Activated CD8-positive, alpha-beta memory T cell treated with anti-CD3 and anti-CD28 coated beads, Interleukin-2, amount 10 ng/mL, durations not matched to agents 7 days and 5 days (primary cell): ENCODE measurements around the gene CENPS. TPM values are rescaled to one million over a fixed set of nuclear protein-coding genes. Genes with fewer than 3 reads are reported as not detected.
"Not testable (repeated sequence)": the region's sequence is repeated elsewhere in the genome, so short reads cannot be mapped to it uniquely, and the experiment has no call there.

Experiments used
- ATAC-seq: fragments of 150-1000 bp; cut with Tn5 transposase; one replicate; pipeline ENCODE4 v1.10.0; 2021; ENCODE audit warnings: moderate library complexity
- CTCF ChIA-PET: fragments of 350-600 bp; sonication (Branson Sonifier 250); formaldehyde crosslinking; loops from one replicate; lab custom pipeline; 2021; ENCODE audit warnings: antibody characterized with exemption; lab: Charles Lee
- DNase-seq: peaks from one replicate; pipeline ENCODE4 v3.0.0-alpha.2; 2020
- H3K27ac Mint-ChIP-seq: one replicate; pipeline ENCODE4 v1.8.0; 2021; ENCODE audit warnings: mild to moderate bottlenecking, mixed read lengths
- H3K27me3 Mint-ChIP-seq: one replicate; pipeline ENCODE4 v1.8.0; 2021; ENCODE audit warnings: mixed read lengths
- H3K36me3 Mint-ChIP-seq: one replicate; pipeline ENCODE4 v1.8.0; 2021; ENCODE audit warnings: mild to moderate bottlenecking, mixed read lengths
- H3K4me1 Mint-ChIP-seq: one replicate; pipeline ENCODE4 v1.8.0; 2021; ENCODE audit warnings: mixed read lengths
- H3K4me3 Mint-ChIP-seq: one replicate; pipeline ENCODE4 v1.8.0; 2021; ENCODE audit warnings: mild to moderate bottlenecking, moderate library complexity, mixed read lengths
- H3K9me3 Mint-ChIP-seq: one replicate; pipeline ENCODE4 v1.8.0; 2022; ENCODE audit warnings: low read depth, mixed read lengths
- total RNA-seq, 2 experiments: library from RNA; stranded (reverse); gene quantifications; one replicate each; pipeline ENCODE4 v1.2.3, GENCODE V29; 2021

CENPS gene
- total RNA-seq, 2 experiments from 2014 or later, result 14.8 to 18.6 TPM

DNA sequence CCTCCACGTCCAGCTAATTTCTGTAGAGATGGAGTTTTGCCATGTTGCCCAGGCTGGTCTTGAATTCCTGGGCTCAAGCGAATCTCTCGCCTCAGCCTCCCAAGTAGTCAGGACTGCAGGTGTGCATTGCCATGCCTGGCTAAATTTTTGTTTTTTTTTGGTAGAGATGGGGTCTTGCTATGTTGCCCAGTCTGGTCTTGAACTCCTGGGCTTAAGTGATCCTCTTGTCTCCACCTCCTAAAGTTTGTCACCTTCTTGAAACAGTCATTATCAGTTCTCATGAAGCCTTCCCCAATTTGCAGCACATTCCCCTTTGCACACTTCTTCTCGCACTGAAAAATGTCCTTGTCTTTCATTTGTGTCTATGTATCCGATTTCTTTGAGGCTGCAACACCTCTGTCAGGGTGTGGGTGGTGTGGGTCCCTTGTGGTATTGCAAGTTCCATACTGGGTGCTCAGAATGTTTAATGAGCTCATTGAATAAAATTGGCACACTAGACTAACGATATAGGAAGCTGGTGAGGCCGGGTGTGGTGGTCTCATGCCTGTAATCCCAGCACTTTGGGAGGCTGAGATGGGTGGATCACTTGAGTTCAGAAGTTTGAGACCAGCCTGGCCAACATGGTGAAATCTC is 16.7 kb downstream of the CENPS start:
- DNase-seq (no peak), ATAC-seq (no peak)
- Mint-ChIP-seq H3K27me3 (no peaks in the 10 kb centered on the region), H3K4me1 (peaks cover 5% of the 10 kb centered on the region), H3K36me3 (peaks cover 4% of the 10 kb centered on the region), H3K27ac (no peak overlapping the region), H3K9me3 (no peaks in the 10 kb centered on the region), H3K4me3 (no peak overlapping the region)
- CTCF ChIA-PET, result interaction anchor here (0.9 to 1.0 kb wide), 2 partner anchors 10 to 47 kb away, joined by 3 read pairs; no protein-coding TSS in a partner anchor

DNA sequence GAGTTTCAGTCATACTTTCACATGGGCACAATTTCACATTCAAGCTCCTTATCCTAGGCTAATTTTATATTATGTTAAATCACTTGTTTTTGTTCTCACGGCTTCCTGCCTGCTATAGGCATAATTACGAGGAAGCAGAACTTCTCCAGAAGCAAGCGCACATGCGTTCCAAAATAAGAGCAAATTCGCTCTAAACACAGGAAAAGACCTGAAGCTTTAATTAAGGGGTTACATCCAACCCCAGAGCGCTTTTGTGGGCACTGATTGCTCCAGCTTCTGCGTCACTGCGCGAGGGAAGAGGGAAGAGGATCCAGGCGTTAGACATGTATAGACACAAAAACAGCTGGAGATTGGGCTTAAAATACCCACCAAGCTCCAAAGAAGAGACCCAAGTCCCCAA is 19.5 kb downstream of the CENPS start, which contains the start of gene CORT:
Gene CORT (plus strand): TSS at position 281 of the 400 bp plus-strand sequence. CDS start 193 bp downstream, outside the sequence.
- DNase-seq (no peak), ATAC-seq (no peak)
- H3K4me1 Mint-ChIP-seq, result peaks cover 2% of the 10 kb centered on the region
- no peaks in the 10 kb centered on the region for H3K27me3 Mint-ChIP-seq
- H3K36me3 Mint-ChIP-seq, result peaks cover 4% of the 10 kb centered on the region
- H3K27ac Mint-ChIP-seq, result no peak within 1 kb of the TSS
- CTCF ChIA-PET, result interaction anchor here (1.2 kb wide), 1 partner anchor 44 kb away, joined by 3 read pairs; no protein-coding TSS in a partner anchor
- no peaks in the 10 kb centered on the region for H3K9me3 Mint-ChIP-seq
- no peak within 1 kb of the TSS for H3K4me3 Mint-ChIP-seq

DNA sequence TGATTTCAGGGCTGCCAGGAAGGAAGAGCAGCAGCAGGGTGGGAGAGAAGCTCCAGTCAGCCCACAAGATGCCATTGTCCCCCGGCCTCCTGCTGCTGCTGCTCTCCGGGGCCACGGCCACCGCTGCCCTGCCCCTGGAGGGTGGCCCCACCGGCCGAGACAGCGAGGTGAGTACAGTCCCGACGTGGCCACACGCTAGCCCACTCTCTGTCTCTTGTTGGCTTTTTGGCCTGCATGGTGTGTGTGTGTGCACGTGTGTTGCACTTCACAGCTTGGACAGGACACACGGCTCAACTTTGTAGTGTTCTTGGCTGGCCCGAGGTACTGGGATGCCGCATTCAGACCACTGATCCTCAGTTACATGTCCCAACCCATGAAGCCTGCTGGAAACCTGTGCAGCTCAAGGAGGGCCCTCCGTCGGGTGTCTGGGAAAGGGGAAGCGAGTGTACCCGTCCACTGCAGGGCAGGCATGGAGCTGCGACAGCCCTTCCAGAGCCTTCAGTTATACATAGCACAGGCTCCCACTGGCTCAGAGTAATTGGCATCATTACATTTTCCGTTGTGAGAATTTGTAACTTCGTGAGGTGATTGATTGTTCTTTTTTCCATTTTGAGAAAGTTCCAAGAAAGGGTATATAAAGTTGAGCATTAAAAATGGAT is 20.1 kb downstream of the CENPS start:
- Mint-ChIP-seq H3K36me3 (peaks cover 4% of the 10 kb centered on the region), H3K4me1 (peaks cover 2% of the 10 kb centered on the region), H3K27me3 (no peaks in the 10 kb centered on the region), H3K9me3 (no peaks in the 10 kb centered on the region), H3K27ac (no peak overlapping the region), H3K4me3 (no peak overlapping the region)
- DNase-seq, result no peak
- ATAC-seq, result no peak
- CTCF ChIA-PET, result interaction anchor here (1.2 kb wide), 1 partner anchor 44 kb away, joined by 3 read pairs; no protein-coding TSS in a partner anchor

DNA sequence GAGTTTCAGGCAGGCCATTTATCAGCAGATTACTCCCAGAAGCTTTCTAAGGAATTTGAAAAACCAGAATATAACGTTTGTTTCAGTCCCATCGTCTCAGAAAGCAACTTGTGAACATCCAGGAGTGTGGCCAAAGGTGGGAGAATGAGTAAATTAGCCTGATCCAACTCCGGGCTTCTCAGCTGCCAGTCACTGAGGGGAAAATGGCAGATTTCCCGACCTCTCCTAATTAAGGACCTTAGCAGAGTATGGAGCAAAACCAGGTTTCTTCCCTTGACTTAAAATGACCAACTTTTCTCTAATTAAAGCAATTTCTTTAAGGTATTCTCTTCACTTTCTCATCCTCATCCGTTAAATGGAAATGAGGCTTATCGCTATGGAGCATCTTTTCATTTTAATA is 20.6 kb downstream of the CENPS start:
- Mint-ChIP-seq H3K27ac (no peak overlapping the region), H3K4me1 (peaks cover 2% of the 10 kb centered on the region), H3K9me3 (no peaks in the 10 kb centered on the region), H3K4me3 (no peak overlapping the region), H3K36me3 (peaks cover 4% of the 10 kb centered on the region), H3K27me3 (no peaks in the 10 kb centered on the region)
- CTCF ChIA-PET, result no interaction called here
- no peak for DNase-seq
- ATAC-seq, result no peak

DNA sequence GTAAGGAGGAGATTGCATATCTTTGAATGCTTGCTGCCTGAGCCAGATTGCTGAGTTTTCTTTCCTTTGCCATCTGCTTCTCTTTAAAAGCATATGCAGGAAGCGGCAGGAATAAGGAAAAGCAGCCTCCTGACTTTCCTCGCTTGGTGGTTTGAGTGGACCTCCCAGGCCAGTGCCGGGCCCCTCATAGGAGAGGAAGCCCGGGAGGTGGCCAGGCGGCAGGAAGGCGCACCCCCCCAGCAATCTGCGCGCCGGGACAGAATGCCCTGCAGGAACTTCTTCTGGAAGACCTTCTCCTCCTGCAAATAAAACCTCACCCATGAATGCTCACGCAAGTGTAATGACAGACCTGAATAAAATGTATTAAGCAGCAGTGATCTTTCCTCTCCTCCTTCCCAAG is 21.1 kb downstream of the CENPS start:
- ATAC-seq (no peak), DNase-seq (no peak)
- no peak overlapping the region for H3K4me3 Mint-ChIP-seq
- H3K4me1 Mint-ChIP-seq, result peaks cover 2% of the 10 kb centered on the region
- CTCF ChIA-PET, result interaction anchor here (1.2 to 3.7 kb wide), 3 partner anchors 13 to 43 kb away, joined by 5 to 15 read pairs (median 5); partner anchors contain the start of gene CENPS
- H3K27me3 Mint-ChIP-seq, result no peaks in the 10 kb centered on the region
- H3K27ac Mint-ChIP-seq, result no peak overlapping the region
- no peaks in the 10 kb centered on the region for H3K9me3 Mint-ChIP-seq
- H3K36me3 Mint-ChIP-seq, result peaks cover 9% of the 10 kb centered on the region

DNA sequence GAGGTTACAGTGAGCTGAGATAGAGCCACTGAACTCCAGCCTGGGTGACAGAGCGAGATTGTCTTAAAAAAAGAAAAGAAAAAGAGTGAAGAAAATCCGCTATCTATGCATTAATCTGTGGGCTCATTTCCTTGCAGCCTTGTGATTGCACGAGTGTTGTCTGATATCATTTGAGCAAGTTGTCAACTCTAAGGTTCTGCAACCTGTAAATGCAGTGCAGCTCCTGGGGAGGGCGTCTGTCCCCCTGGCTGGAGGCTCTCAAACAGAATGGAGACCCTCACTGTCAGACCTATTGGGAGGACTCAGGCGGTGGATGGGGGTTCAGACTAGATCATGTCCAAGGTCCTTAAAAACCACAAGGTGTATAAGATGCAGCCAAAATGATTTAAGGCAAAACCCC is 25.8 kb downstream of the CENPS start:
- ATAC-seq (no peak), DNase-seq (no peak)
- Mint-ChIP-seq H3K36me3 (peaks cover 20% of the 10 kb centered on the region), H3K4me3 (no peak overlapping the region), H3K27me3 (no peaks in the 10 kb centered on the region), H3K27ac (no peak overlapping the region), H3K9me3 (no peaks in the 10 kb centered on the region), H3K4me1 (peaks cover 9% of the 10 kb centered on the region)
- CTCF ChIA-PET, result interaction anchor here (0.6 to 1.7 kb wide), 5 partner anchors 9 to 244 kb away, joined by 3 to 6 read pairs (median 3); no protein-coding TSS in a partner anchor

DNA sequence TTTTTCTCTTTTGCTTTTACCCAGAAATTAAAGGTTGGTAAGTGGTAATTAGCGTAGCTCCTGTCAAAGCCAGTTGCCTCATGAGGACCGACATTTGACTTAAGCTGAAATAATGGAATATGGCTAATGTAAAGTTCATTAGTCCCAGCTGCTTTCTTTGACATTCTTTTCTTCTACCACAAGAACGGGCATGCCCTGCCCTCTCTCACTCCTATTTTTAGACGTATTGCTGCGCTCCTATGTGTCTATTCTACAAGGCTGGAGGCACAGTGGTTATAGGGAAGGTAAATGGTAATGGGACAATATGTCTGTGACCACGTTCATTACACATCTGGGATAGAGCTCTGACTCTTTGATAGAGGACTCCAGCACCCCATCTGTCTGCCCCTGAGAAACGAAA is 26.4 kb downstream of the CENPS start:
- CTCF ChIA-PET, result interaction anchor here (0.6 to 1.7 kb wide), 5 partner anchors 10 to 245 kb away, joined by 3 to 6 read pairs (median 3); no protein-coding TSS in a partner anchor
- no peaks in the 10 kb centered on the region for H3K27me3 Mint-ChIP-seq
- DNase-seq, result no peak

DNA sequence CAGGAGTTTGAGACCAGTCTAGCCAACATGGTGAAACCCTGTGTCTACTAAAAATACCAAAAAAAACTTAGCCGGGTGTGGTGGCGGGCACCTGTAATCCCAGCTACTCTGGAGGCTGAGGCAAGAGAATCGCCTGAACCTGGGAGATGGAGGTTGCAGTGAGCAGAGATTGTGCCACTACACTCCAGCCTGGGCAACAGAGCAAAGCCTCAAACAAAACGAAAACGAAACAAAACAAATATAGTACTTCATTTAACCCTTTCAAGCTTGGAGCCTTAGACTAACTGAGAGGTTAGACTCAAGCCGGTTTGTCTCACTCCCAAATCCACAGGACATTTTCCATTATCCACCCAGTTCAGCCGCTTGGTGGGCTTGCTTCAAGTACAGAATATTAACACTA is 27.2 kb downstream of the CENPS start:
- not testable (repeated sequence) for H3K4me1 Mint-ChIP-seq, DNase-seq, H3K27me3 Mint-ChIP-seq, H3K4me3 Mint-ChIP-seq, H3K9me3 Mint-ChIP-seq
- Mint-ChIP-seq H3K36me3 (peaks cover 30% of the 10 kb centered on the region), H3K27ac (peak overlapping the region; percentile 14)
- CTCF ChIA-PET, result interaction anchor here (0.7 to 1.3 kb wide), 3 partner anchors 13 to 48 kb away, joined by 3 to 5 read pairs (median 3); no protein-coding TSS in a partner anchor
- peak; percentile 33 for ATAC-seq

More for the DNA sequence above, 26.4 kb downstream of the CENPS start:
- Mint-ChIP-seq H3K9me3 (no peaks in the 10 kb centered on the region), H3K36me3 (peaks cover 26% of the 10 kb centered on the region), H3K4me3 (no peak overlapping the region), H3K27ac (no peak overlapping the region), H3K4me1 (peaks cover 9% of the 10 kb centered on the region)
- no peak for ATAC-seq

DNA sequence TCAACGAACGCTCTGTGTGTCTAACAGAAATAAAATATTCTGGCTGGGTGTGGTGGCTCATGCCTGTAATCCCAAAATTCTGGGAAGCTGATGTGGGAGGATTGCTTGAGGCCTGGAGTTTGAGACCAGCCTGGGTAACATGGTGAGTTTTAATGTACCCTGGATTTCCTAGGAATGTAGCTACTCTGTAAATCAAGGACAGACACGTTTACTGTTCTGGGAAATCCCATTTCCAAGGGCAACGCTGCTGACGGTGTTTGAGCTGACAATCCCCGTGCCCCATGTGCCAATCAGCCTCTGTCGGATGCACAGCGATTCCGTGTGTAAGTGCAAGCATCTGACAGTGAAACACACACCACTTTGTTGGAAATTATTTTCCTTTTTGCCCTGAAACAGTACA is 27.6 kb downstream of the CENPS start:
- Mint-ChIP-seq H3K27ac (peak overlapping the region; percentile 52), H3K4me3 (no peak overlapping the region), H3K9me3 (no peaks in the 10 kb centered on the region), H3K36me3 (peaks cover 31% of the 10 kb centered on the region), H3K4me1 (peaks cover 9% of the 10 kb centered on the region), H3K27me3 (no peaks in the 10 kb centered on the region)
- ATAC-seq (no peak), DNase-seq (no peak)
- CTCF ChIA-PET, result interaction anchor here (0.7 to 0.9 kb wide), 3 partner anchors 27 to 48 kb away, joined by 3 to 6 read pairs (median 5); no protein-coding TSS in a partner anchor

DNA sequence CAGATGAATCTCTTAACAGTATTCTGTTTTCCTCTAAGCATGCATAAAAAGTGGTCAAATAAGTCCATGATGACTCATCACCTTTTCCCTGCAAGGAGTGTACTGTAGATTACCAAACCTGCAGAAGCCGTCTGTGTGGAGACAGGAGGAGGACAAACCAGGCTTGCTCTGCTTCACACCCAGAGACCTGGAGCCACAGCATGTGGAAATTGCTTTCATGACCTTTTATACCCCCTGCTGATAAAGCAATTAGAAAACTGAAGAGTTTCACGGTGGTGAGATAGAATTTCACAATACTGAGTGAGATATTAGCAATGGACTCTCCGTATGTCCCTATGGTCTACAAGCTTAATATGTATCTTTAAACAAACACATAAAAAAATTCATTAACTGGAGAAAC is 29.0 kb downstream of the CENPS start:
- Mint-ChIP-seq H3K4me1 (peaks cover 9% of the 10 kb centered on the region), H3K9me3 (no peaks in the 10 kb centered on the region), H3K4me3 (no peak overlapping the region), H3K27ac (no peak overlapping the region), H3K36me3 (peaks cover 39% of the 10 kb centered on the region), H3K27me3 (no peaks in the 10 kb centered on the region)
- ATAC-seq, result no peak
- DNase-seq, result no peak
- CTCF ChIA-PET, result interaction anchor here (0.7 kb wide), 1 partner anchor 52 kb away, joined by 3 read pairs; no protein-coding TSS in a partner anchor

DNA sequence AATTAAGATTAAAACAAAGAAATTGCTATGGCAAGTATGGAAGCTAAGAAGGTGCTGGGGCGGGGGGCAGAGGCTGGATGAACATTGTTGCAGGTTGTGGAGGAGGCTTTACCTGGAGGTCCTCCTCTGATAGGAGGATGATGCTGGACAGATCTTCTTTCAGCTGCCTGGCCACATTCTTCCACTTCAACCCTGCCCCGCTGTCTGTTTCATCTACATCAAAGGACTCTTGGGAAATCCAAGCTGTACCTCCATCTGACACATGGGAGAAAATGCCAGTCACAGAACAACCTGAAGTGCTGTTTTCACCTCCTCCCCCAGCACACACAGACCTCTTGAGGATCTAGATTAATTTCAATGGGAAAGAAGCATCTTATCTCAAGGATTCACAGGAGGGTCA is 36.8 kb downstream of the CENPS start:
- DNase-seq (no peak), ATAC-seq (no peak)
- H3K27ac Mint-ChIP-seq, result no peak overlapping the region
- H3K36me3 Mint-ChIP-seq, result peaks cover 36% of the 10 kb centered on the region
- CTCF ChIA-PET, result interaction anchor here (1.2 to 1.5 kb wide), 3 partner anchors 11 to 125 kb away, joined by 3 to 6 read pairs (median 4); partner anchors contain the start of gene CENPS
- no peak overlapping the region for H3K4me3 Mint-ChIP-seq
- H3K4me1 Mint-ChIP-seq, result peaks cover 10% of the 10 kb centered on the region
- H3K9me3 Mint-ChIP-seq, result no peaks in the 10 kb centered on the region
- no peaks in the 10 kb centered on the region for H3K27me3 Mint-ChIP-seq

DNA sequence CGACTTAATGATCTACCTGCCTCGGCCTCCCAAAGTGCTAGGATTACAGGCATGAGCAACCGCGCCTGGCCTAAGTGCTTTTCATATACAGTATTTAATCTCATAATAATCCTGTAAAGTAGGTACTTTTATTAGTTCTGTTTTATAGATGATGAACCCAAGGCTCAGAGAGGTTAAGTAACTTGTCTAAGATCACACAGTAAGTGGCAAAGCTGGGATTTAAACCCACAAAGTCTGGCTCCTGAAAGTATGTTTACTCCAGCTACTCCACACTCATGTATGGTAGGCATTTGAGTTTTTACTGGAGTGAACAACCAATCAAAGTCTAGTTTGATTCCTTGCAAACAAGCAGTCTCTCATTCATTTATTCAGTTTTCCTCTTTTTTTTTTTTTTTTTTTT is 39.8 kb downstream of the CENPS start:
- DNase-seq (no peak), ATAC-seq (no peak)
- CTCF ChIA-PET, result interaction anchor here (0.7 to 1.2 kb wide), 2 partner anchors 10 to 25 kb away, joined by 3 to 5 read pairs; no protein-coding TSS in a partner anchor
- H3K4me3 Mint-ChIP-seq, result no peak overlapping the region
- peaks cover 19% of the 10 kb centered on the region for H3K36me3 Mint-ChIP-seq
- no peaks in the 10 kb centered on the region for H3K27me3 Mint-ChIP-seq
- no peaks in the 10 kb centered on the region for H3K9me3 Mint-ChIP-seq
- H3K27ac Mint-ChIP-seq, result no peak overlapping the region
- H3K4me1 Mint-ChIP-seq, result peaks cover 28% of the 10 kb centered on the region
